GM10248 (cell line): ENCODE data around the gene PHF8.

ENCODE experiments used
- CTCF ChIA-PET: fragments of 300-600 bp; sonication (Branson Sonifier 250); formaldehyde crosslinking; extraction: SDS; loops from one replicate; lab custom pipeline; 2021; ENCODE audit warnings: antibody characterized with exemption; lab: Yijun Ruan, JAX
- POLR2A ChIA-PET: fragments of 350-650 bp; sonication (Branson Sonifier 250); formaldehyde crosslinking; extraction: SDS; loops from one replicate; lab custom pipeline; 2020; ENCODE audit warnings: antibody characterized with exemption; lab: Yijun Ruan, JAX
- DNase-seq: peaks from one replicate; pipeline ENCODE4 v3.0.0; 2012; ENCODE audit errors: extremely low spot score
- TF ChIP-seq, protein P1 (sequence below): IDR thresholded peaks from 2 replicates; pipeline ENCODE4 v1.5.1; 2012; ENCODE audit warnings: mild to moderate bottlenecking, low read depth; ENCODE audit errors: extremely low read depth, missing control alignments, control extremely low read depth

The PHF8 gene

DNA sequence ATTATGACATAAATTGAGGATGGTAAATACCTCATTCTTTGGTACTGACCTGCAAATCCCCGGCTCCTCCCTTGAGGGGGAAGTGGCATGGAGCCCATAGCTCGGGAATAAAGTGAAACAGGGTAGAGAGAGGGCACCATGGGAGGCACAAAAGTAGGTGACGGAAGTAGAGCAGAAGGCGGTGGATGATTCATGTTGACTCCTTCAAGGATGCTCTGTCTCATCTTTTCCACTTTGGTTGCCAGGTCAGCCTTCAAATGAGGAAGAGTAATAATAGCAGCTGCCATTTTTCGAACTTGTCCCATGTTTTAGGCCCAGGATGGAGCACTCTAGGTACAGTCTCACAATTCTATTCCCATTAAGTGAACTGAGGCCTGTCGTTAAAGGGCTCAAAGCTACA, 41.4 kb upstream of the PHF8 start:
- ChIA-PET CTCF (interaction anchor here (1.3 kb wide), 1 partner anchor 11 kb away, joined by 3 read pairs; no protein-coding TSS in a partner anchor), POLR2A (no interaction called here)
- TF ChIP-seq, protein P1, sequence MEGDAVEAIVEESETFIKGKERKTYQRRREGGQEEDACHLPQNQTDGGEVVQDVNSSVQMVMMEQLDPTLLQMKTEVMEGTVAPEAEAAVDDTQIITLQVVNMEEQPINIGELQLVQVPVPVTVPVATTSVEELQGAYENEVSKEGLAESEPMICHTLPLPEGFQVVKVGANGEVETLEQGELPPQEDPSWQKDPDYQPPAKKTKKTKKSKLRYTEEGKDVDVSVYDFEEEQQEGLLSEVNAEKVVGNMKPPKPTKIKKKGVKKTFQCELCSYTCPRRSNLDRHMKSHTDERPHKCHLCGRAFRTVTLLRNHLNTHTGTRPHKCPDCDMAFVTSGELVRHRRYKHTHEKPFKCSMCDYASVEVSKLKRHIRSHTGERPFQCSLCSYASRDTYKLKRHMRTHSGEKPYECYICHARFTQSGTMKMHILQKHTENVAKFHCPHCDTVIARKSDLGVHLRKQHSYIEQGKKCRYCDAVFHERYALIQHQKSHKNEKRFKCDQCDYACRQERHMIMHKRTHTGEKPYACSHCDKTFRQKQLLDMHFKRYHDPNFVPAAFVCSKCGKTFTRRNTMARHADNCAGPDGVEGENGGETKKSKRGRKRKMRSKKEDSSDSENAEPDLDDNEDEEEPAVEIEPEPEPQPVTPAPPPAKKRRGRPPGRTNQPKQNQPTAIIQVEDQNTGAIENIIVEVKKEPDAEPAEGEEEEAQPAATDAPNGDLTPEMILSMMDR = no peak
- no peak for DNase-seq

DNA sequence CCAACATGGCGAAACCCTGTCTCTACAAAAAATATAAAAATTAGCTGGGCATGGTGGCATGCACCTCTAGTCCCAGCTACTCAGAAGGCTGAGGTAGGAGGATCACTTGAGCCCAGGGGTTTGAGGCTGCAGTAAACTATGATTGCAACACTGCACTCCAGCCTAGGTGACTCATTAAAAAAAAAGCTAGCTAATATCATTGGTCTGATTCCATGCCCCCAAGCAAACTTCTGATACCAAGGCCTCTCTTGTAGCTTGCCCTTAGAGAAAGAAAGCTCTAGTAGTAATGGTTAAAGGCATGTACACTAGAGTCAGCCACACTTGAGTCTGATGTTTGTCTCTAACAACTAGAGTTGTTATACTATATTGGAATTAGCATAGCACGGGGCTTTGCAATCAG, 32.6 kb upstream of the PHF8 start:
- TF ChIP-seq, protein P1 = no peak
- POLR2A ChIA-PET = no interaction called here
- CTCF ChIA-PET = interaction anchor here (1.8 kb wide), 1 partner anchor 10 kb away, joined by 5 read pairs; no protein-coding TSS in a partner anchor
- DNase-seq = no peak

DNA sequence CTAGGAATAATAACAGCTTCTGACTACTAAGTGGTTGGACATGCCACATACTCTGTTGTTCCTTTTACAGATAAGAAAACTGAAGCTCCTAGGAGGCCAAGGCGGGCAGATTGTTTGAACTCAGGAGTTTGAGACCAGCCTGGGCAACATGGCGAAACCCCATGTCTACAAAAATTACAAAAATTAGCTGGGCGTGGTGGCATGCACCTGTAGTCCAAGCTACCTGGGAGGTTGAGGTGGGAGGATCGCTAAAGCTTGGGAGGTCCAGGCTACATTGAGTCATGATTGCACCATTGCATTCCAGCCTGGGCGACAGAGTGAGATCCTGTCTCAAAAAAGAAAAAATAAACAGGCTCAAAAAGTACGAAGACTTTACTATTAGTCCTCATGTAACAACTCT, 30.6 kb upstream of the PHF8 start:
- POLR2A ChIA-PET = no interaction called here
- CTCF ChIA-PET = interaction anchor here (1.4 kb wide), 1 partner anchor 11 kb away, joined by 3 read pairs; no protein-coding TSS in a partner anchor
- DNase-seq = no peak
- TF ChIP-seq, protein P1 = no peak

DNA sequence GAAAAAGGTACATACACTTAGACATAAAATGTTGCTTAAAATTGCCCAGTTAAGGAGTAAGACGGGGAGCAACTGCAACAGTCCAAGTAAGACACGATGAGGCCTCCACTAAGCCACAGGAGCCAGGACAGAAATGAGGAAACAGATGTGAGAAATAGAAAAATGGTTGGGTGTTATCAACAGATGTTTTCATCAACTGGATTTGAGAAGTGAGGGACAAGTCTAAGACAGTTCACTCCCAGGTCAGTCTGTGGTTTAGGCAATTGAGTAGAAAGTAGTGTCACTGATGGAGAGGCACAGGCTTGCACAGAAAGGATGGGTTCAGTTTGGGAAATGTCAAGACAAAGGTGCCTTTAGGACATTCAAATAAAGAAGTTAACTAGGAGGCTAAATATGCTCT, 23.5 kb upstream of the PHF8 start:
- DNase-seq = no peak
- TF ChIP-seq, protein P1 = no peak
- ChIA-PET POLR2A (no interaction called here), CTCF (interaction anchor here (1.0 kb wide), 1 partner anchor 9 kb away, joined by 5 read pairs; no protein-coding TSS in a partner anchor)

DNA sequence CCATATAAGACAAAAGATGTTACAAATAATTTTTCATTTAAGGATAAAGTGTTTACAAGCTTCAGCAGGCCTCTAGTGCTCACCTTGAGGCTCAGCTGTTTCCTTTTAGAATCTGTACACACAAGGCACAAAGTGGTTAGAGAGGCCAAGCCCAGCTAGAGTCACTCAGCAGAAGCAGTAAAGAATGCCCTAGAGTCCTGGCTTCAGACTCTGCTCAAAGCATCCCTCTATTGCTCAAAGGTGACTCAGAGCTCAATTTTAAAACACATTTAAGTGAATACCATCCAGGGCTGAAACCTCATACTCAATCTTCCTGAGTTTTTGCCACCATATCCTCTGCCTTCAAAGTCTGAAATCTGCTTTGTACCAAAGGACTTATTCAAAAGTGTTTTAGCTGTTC, 22.6 kb upstream of the PHF8 start:
- TF ChIP-seq, protein P1 = no peak
- CTCF ChIA-PET = interaction anchor here (1.0 kb wide), 1 partner anchor 10 kb away, joined by 5 read pairs; no protein-coding TSS in a partner anchor
- POLR2A ChIA-PET = no interaction called here
- no peak for DNase-seq

DNA sequence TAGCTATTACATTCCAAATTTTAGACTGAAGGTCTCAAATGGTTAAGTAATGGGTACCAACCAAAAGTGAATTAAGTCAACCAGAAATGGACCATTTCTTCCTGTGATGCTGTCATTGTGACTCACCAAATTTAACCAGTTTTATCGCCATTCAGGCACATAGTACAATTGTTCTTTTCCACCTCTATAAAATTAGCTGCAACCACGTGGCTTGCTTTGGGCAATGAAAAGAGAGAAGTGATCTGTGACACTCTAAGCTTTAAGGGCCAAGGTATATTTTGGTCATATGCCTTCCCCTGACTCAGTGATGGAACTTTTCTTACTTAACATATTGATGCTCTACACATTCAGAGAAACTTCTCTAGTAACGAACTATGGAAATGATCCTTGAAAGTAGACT, 20.3 kb upstream of the PHF8 start:
- ChIA-PET CTCF (no interaction called here), POLR2A (no interaction called here)
- TF ChIP-seq, protein P1 = no peak
- DNase-seq = no peak
